Naive thymus-derived CD4-positive, alpha-beta T cell (primary cell): ENCODE results near the gene P4HA2. TPM values are rescaled to one million over a fixed set of nuclear protein-coding genes. Genes with fewer than 3 reads are reported as not detected.

Experiments
- ATAC-seq: fragments of 150-1000 bp; cut with Tn5 transposase; 2 replicates; pipeline ENCODE4 v1.10.0; 2021; ENCODE audit warnings: mild to moderate bottlenecking, moderate library complexity
- CTCF ChIA-PET: fragments of 350-600 bp; sonication (Branson Sonifier 250); formaldehyde crosslinking; loops from one replicate; lab custom pipeline; 2021; ENCODE audit warnings: antibody characterized with exemption; lab: Charles Lee
- POLR2A ChIA-PET: fragments of 350-600 bp; sonication (Branson Sonifier 250); formaldehyde crosslinking; loops from one replicate; lab custom pipeline; 2021; ENCODE audit warnings: antibody characterized with exemption, inconsistent platforms; lab: Charles Lee
- DNase-seq, 9 donors: peaks; one replicate each; pipeline versions ENCODE4 v3.0.0 to v3.0.0-alpha.2; 2020 to 2022; ENCODE audit warnings: mixed read lengths in 1 of 9
- H3K27ac ChIP-seq: one replicate; pipeline ENCODE4 v1.7.0; 2013; ENCODE audit warnings: mild to moderate bottlenecking, low read depth, low read length, moderate library complexity
- H3K27me3 ChIP-seq, 2 donors: one replicate each; pipeline ENCODE4 v1.7.0; 2013; ENCODE audit warnings: low read length in 2 of 2, mild to moderate bottlenecking in 2 of 2, moderate library complexity in 2 of 2; ENCODE audit not compliant: control insufficient read depth in 2 of 2, insufficient read depth in 2 of 2
- H3K36me3 ChIP-seq, 3 experiments: 1 replicate in 2 of 3; 2 replicates in 1 of 3; pipeline ENCODE4 v1.7.0; 2013; ENCODE audit warnings: low read length in 3 of 3, mild to moderate bottlenecking in 3 of 3, moderate library complexity in 1 of 3; ENCODE audit not compliant: insufficient read depth in 3 of 3, control insufficient read depth in 2 of 3
- H3K4me1 ChIP-seq, 2 donors: one replicate each; pipeline ENCODE4 v1.7.0; 2013; ENCODE audit warnings: low read length in 2 of 2, mild to moderate bottlenecking in 2 of 2, moderate library complexity in 1 of 2; ENCODE audit not compliant: control insufficient read depth in 2 of 2, insufficient read depth in 2 of 2
- H3K4me3 ChIP-seq: 2 replicates; pipeline ENCODE4 v1.7.0; 2013; ENCODE audit warnings: mild to moderate bottlenecking, low read length
- H3K9me3 ChIP-seq, 3 experiments: 1 replicate in 2 of 3; 2 replicates in 1 of 3; pipeline ENCODE4 v1.7.0; 2013; ENCODE audit warnings: low read length in 3 of 3; ENCODE audit not compliant: control insufficient read depth in 2 of 3
- H3K27ac Mint-ChIP-seq, 9 donors: one replicate each; pipeline ENCODE4 v1.8.0; 2020 to 2022; ENCODE audit warnings: mixed read lengths in 9 of 9, mild to moderate bottlenecking in 8 of 9, moderate library complexity in 5 of 9, inconsistent platforms in 2 of 9
- H3K27me3 Mint-ChIP-seq, 5 donors: one replicate each; pipeline ENCODE4 v1.8.0; 2021 to 2022; ENCODE audit warnings: mixed read lengths in 5 of 5, mild to moderate bottlenecking in 1 of 5
- H3K36me3 Mint-ChIP-seq, 5 donors: one replicate each; pipeline ENCODE4 v1.8.0; 2020 to 2022; ENCODE audit warnings: mixed read lengths in 5 of 5, mild to moderate bottlenecking in 3 of 5, inconsistent platforms in 1 of 5
- H3K4me1 Mint-ChIP-seq, 7 donors: one replicate each; pipeline ENCODE4 v1.8.0; 2020 to 2022; ENCODE audit warnings: mixed read lengths in 7 of 7, mild to moderate bottlenecking in 3 of 7, inconsistent platforms in 1 of 7
- H3K4me3 Mint-ChIP-seq, 10 donors: one replicate each; pipeline ENCODE4 v1.8.0; 2020 to 2022; ENCODE audit warnings: mild to moderate bottlenecking in 10 of 10, mixed read lengths in 10 of 10, moderate library complexity in 6 of 10, inconsistent platforms in 2 of 10
- H3K9me3 Mint-ChIP-seq, 11 donors: one replicate each; pipeline ENCODE4 v1.8.0; 2020 to 2022; ENCODE audit warnings: mixed read lengths in 11 of 11, mild to moderate bottlenecking in 4 of 11, inconsistent platforms in 1 of 11, moderate library complexity in 1 of 11
- intact Hi-C, 2 donors: fragments of 100-400 bp; cut with micrococcal nuclease; formaldehyde crosslinking; loops; one replicate each; pipeline ENCODE4 v1.15.1; 2023
- polyA plus RNA-seq, 2 donors: library from polyadenylated mRNA; unstranded; fragments of 300-500 nt; fragmentation: Illumina TruSeq; gene quantifications; one replicate each; pipeline ENCODE4 v1.2.3, GENCODE V29; 2021
- total RNA-seq, 6 experiments: library from RNA in 5 of 6; stranded (reverse) in 5 of 6; gene quantifications; 1 replicate in 5 of 6; 2 replicates in 1 of 6; pipeline ENCODE4 v1.2.3 and lab custom pipeline; 2021 to 2026

Gene P4HA2
- total and polyA plus RNA-seq, 7 experiments from 2014 or later: 0.30 to 23.9 (median 0.99) TPM; not detected in 3

DNA sequence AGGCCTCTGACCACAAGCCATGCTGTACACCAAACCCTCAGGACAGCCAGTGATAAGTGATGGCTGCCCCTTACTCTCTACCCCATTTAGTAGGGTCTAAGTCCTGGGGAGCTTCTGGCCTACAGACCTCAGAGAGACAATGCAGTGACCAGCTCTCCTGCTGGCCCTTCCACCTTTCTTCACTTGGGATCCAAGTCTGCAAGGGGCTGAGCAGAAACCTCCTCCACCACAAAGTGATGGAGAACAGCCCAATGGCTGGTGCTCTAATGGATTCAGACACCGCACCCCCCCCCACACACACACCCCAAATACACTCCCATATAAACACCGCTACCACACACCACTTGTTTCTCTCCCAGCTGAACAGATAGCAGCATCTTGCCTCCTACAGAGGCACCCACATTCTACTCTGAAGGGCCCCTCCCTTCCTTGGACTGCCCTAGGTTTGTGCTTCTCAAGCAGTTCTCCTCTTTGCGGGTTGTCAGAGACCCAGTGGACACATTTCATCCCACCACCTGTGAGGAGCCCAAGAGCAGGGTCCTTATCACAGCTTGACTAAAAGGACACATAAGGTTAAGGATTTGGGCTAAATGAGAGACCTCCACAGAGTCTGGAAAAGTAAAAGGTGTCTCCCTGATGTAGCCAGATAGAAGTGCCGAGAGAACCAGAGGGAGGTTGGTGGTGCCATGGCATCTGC, 28.6 kb upstream of the P4HA2 start:
- no peak overlapping the region for H3K4me3 ChIP-seq
- ChIA-PET CTCF (no interaction called here), POLR2A (no interaction called here)
- Mint-ChIP-seq H3K9me3 (no peaks in the 10 kb centered on the region), H3K36me3 (no peaks in the 10 kb centered on the region), H3K4me1 (peaks cover 0 to 7% (median 4%) of the 10 kb centered on the region in 7 donors), H3K4me3 (peak overlapping the region in 4 of 10 donors; percentile 6 to 70 (median 36)), H3K27me3 (peaks cover 11 to 29% (median 21%) of the 10 kb centered on the region in 5 donors), H3K27ac (no peak overlapping the region)
- H3K27ac ChIP-seq: no peak overlapping the region
- ATAC-seq: no peak
- intact Hi-C loops: no loop called here
- H3K27me3 ChIP-seq: no peaks in the 10 kb centered on the region
- no peaks in the 10 kb centered on the region for H3K9me3 ChIP-seq
- H3K4me1 ChIP-seq: no peaks in the 10 kb centered on the region
- H3K36me3 ChIP-seq: no peaks in the 10 kb centered on the region
- peak in 1 of 9 donors; percentile 14 for DNase-seq

DNA sequence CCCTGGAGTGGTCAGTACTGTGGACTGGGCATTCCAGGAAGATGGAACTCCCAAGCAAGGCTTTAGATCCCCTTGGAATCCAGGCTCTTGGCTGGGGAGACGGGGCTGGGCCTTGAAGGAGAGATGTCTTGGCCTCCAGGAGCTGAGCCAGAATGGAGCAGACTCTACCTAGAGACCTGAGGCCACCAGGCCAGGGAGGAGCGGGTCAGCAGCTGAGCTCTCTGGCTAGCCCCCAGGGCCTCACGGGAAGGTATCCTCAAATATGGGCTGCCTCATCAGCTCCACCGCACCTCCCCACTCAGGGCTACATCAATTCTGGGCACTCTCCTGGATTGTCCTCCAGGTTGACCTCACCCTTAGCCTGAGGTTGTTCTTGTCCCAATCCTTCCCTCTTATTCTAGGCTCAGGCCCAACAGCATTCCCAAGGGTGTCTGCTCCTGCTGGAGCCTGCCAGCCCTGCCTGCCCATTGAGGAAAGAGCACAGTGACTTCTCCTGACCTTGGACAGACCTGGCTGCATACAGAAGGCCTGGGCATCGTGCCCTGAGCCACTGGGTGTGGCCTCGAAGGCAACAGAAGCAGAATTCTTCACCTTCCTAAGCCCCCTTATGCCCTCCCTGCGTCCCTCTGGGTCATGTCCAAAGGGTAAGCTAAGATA, 26.8 kb upstream of the P4HA2 start:
- no peak overlapping the region for H3K4me3 Mint-ChIP-seq
- no peak overlapping the region for H3K27ac Mint-ChIP-seq
- POLR2A ChIA-PET: no interaction called here
- ATAC-seq (no peak), DNase-seq (no peak)
- H3K36me3 Mint-ChIP-seq: no peaks in the 10 kb centered on the region
- peaks cover 11 to 37% (median 18%) of the 10 kb centered on the region in 5 donors for H3K27me3 Mint-ChIP-seq
- intact Hi-C loops: no loop called here
- Histone ChIP-seq H3K36me3 (no peaks in the 10 kb centered on the region), H3K27me3 (no peaks in the 10 kb centered on the region), H3K27ac (no peak overlapping the region), H3K4me1 (no peaks in the 10 kb centered on the region), H3K9me3 (no peaks in the 10 kb centered on the region), H3K4me3 (no peak overlapping the region)
- H3K4me1 Mint-ChIP-seq: peaks cover 0 to 4% (median 0%) of the 10 kb centered on the region in 7 donors
- CTCF ChIA-PET: no interaction called here
- no peaks in the 10 kb centered on the region for H3K9me3 Mint-ChIP-seq

DNA sequence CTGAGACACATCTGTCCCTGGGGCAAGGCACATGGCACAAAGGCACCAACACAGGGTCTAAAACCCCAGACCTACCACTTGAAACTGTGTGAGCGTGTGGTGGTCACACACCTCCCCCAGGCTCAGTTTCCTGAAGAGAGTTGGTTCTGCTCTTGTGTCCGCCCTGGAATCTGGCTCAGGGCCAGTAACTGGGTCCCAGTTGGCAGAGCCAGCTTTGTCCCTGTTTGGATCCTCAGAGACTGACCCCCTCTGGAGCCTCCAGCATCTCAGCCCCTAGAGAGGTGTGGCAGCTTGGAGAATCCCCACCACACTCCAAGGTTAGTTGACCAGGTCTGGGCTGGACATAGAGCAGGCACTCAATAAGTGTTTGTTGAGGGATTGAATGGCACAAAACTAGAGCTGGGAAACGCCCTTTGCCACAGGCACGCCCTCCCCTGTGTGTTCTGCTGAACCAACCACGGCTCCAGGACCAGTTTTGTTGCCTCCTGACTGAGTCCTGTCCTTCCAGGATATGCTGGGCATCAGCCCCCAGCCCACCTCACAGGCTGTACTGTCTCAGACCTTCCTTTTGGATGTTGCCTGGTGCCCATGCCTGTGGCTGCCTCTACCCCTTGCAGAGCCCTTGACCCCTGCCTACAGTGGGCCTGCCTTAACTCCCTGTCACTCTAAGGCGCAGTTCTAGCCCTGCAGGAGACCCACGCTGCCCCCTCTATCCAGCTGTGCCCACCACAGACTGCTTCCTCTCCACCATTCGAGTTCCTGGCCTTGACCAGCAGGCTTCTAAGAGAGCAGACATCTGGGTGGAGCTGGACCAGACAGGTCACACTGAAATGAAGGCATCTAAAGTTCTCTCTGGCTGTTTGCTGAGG, 26.0 kb upstream of the P4HA2 start:
- Mint-ChIP-seq H3K9me3 (peaks cover 0 to 3% (median 0%) of the 10 kb centered on the region in 11 donors), H3K4me3 (no peak overlapping the region), H3K27me3 (peaks cover 11 to 40% (median 18%) of the 10 kb centered on the region in 5 donors), H3K36me3 (no peaks in the 10 kb centered on the region), H3K27ac (no peak overlapping the region), H3K4me1 (peaks cover 0 to 4% (median 0%) of the 10 kb centered on the region in 7 donors)
- DNase-seq: no peak
- ChIA-PET POLR2A (no interaction called here), CTCF (no interaction called here)
- H3K27ac ChIP-seq: no peak overlapping the region
- H3K36me3 ChIP-seq: no peaks in the 10 kb centered on the region
- intact Hi-C loops: no loop called here
- H3K4me1 ChIP-seq: no peaks in the 10 kb centered on the region
- H3K9me3 ChIP-seq: no peaks in the 10 kb centered on the region
- H3K4me3 ChIP-seq: no peak overlapping the region
- ATAC-seq: no peak
- H3K27me3 ChIP-seq: no peaks in the 10 kb centered on the region

GRCh38 chr5:132253008-132253441, 25.4 kb upstream of the P4HA2 start:
- Mint-ChIP-seq H3K36me3 (no peaks in the 10 kb centered on the region), H3K9me3 (peaks cover 0 to 5% (median 0%) of the 10 kb centered on the region in 11 donors), H3K27ac (no peak overlapping the region), H3K4me3 (no peak overlapping the region), H3K27me3 (peaks cover 11 to 41% (median 14%) of the 10 kb centered on the region in 5 donors), H3K4me1 (peaks cover 0 to 4% (median 0%) of the 10 kb centered on the region in 7 donors)
- no peaks in the 10 kb centered on the region for H3K36me3 ChIP-seq
- DNase-seq (no peak), ATAC-seq (no peak)
- no peaks in the 10 kb centered on the region for H3K4me1 ChIP-seq
- no peaks in the 10 kb centered on the region for H3K27me3 ChIP-seq
- CTCF ChIA-PET: no interaction called here
- intact Hi-C loops: no loop called here
- POLR2A ChIA-PET: no interaction called here
- no peak overlapping the region for H3K27ac ChIP-seq
- H3K9me3 ChIP-seq: no peaks in the 10 kb centered on the region
- H3K4me3 ChIP-seq: no peak overlapping the region

GRCh38 chr5:132251220-132251725, 23.6 kb upstream of the P4HA2 start:
- no peak overlapping the region for H3K27ac Mint-ChIP-seq
- H3K4me3 Mint-ChIP-seq: no peak overlapping the region
- no peak for DNase-seq
- Histone ChIP-seq H3K27ac (no peak overlapping the region), H3K4me1 (no peaks in the 10 kb centered on the region), H3K27me3 (no peaks in the 10 kb centered on the region), H3K9me3 (peaks cover 0 to 3% (median 0%) of the 10 kb centered on the region in 3 experiments), H3K36me3 (no peaks in the 10 kb centered on the region), H3K4me3 (no peak overlapping the region)
- intact Hi-C loops: no loop called here
- H3K4me1 Mint-ChIP-seq: peaks cover 0 to 1% (median 0%) of the 10 kb centered on the region in 7 donors
- peaks cover 0 to 5% (median 0%) of the 10 kb centered on the region in 5 donors for H3K36me3 Mint-ChIP-seq
- peaks cover 6 to 32% (median 8%) of the 10 kb centered on the region in 5 donors for H3K27me3 Mint-ChIP-seq
- H3K9me3 Mint-ChIP-seq: peaks cover 0 to 14% (median 7%) of the 10 kb centered on the region in 11 donors
- POLR2A ChIA-PET: no interaction called here
- CTCF ChIA-PET: interaction anchor here (1.2 kb wide), 1 partner anchor 13 kb away, joined by 5 read pairs; no protein-coding TSS in a partner anchor
- ATAC-seq: no peak

DNA sequence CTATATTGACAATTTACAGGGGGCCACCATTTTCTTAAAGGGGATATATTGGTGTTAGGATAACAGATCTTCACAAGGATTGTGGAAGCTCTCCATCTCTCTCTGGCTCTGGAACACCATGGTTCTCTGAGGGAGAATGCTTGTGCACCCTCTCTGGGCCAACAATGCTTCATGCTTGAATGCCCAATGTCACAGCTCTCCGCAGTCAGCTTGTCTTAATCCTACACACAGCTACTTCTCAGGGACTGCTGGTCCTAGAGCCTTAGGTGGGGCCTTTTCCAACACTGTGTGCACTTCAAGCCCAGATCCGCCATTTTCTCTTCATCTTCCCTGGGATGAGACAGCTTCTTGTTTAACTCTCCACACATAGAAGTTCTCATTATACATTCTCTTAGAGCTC, 22.9 kb upstream of the P4HA2 start:
- Mint-ChIP-seq H3K27ac (no peak overlapping the region), H3K27me3 (peaks cover 2 to 31% (median 6%) of the 10 kb centered on the region in 5 donors), H3K36me3 (peaks cover 0 to 7% (median 4%) of the 10 kb centered on the region in 5 donors), H3K4me1 (no peaks in the 10 kb centered on the region), H3K4me3 (no peak overlapping the region), H3K9me3 (peaks cover 5 to 21% (median 14%) of the 10 kb centered on the region in 11 donors)
- POLR2A ChIA-PET: no interaction called here
- ATAC-seq (no peak), DNase-seq (no peak)
- no peaks in the 10 kb centered on the region for H3K36me3 ChIP-seq
- H3K4me1 ChIP-seq: no peaks in the 10 kb centered on the region
- no peak overlapping the region for H3K4me3 ChIP-seq
- peaks cover 0 to 8% (median 5%) of the 10 kb centered on the region in 3 experiments for H3K9me3 ChIP-seq
- intact Hi-C loops: no loop called here
- H3K27me3 ChIP-seq: no peaks in the 10 kb centered on the region
- CTCF ChIA-PET: interaction anchor here (1.2 kb wide), 1 partner anchor 12 kb away, joined by 5 read pairs; no protein-coding TSS in a partner anchor
- no peak overlapping the region for H3K27ac ChIP-seq
